Uterus (tissue), 4 donors: Measurements from ENCODE around the gene RNF17. TPM values are rescaled to one million over a fixed set of nuclear protein-coding genes. Genes with fewer than 3 reads are reported as not detected.

Source experiments
- DNase-seq, 2 donors: peaks; one replicate each; pipeline ENCODE4 v3.0.0-alpha.2; 2019 to 2020
- H3K27ac ChIP-seq, 2 donors: fragments of 200-600 bp; sonication (generic); 1 replicate in 1 of 2; 2 replicates in 1 of 2; pipeline ENCODE4 v1.5.1; 2016 to 2018
- H3K27me3 ChIP-seq, 2 donors: fragments of 200-600 bp; sonication (generic); one replicate each; pipeline ENCODE4 v1.5.1; 2018 to 2019; ENCODE audit warnings: control low read depth in 1 of 2
- H3K36me3 ChIP-seq, 2 donors: fragments of 200-600 bp; sonication (generic); one replicate each; pipeline ENCODE4 v1.5.1; 2019; ENCODE audit warnings: control low read depth in 1 of 2
- H3K4me1 ChIP-seq, 2 donors: fragments of 200-600 bp; sonication (generic); one replicate each; pipeline ENCODE4 v1.5.1; 2018 to 2019; ENCODE audit warnings: control low read depth in 1 of 2
- H3K4me3 ChIP-seq, 2 donors: fragments of 200-600 bp; sonication (generic); 1 replicate in 1 of 2; 2 replicates in 1 of 2; pipeline ENCODE4 v1.5.1; 2018 to 2019; ENCODE audit warnings: mild to moderate bottlenecking in 1 of 2
- H3K9me3 ChIP-seq, 2 donors: fragments of 200-600 bp; sonication (generic); one replicate each; pipeline ENCODE4 v1.5.1; 2019; ENCODE audit warnings: control low read depth in 1 of 2
- CTCF ChIP-seq, 4 experiments: fragments of 200-600 bp in 2 of 4; fragments of 450-650 bp in 2 of 4; sonication (generic) in 2 of 4; IDR thresholded peaks; one replicate each; pipeline ENCODE4 v1.5.1; 2016 to 2019; ENCODE audit warnings: antibody characterized with exemption in 4 of 4, mild to moderate bottlenecking in 2 of 4, moderate library complexity in 1 of 4
- POLR2A ChIP-seq, 2 donors: fragments of 450-650 bp; IDR thresholded peaks; one replicate each; pipeline ENCODE4 v1.6.1; 2016; ENCODE audit warnings: antibody characterized with exemption in 2 of 2, mild to moderate bottlenecking in 1 of 2, moderate library complexity in 1 of 2
- intact Hi-C: fragments of 100-400 bp; cut with DNase I; formaldehyde crosslinking; loops from one replicate; pipeline ENCODE4 v1.15.1; 2023; ENCODE audit warnings: low total_unique reads
- total RNA-seq, 4 donors: library from RNA; depleted of rRNA in 3 of 4; stranded (reverse); fragments of >200 nt in 3 of 4; gene quantifications; one replicate each; pipeline versions ENCODE4 v1.1.0 to v1.2.4, GENCODE V29; 2014 to 2023
- donor health status: DM: yes; HTN: yes; CAD: no.

RNF17 gene
- total RNA-seq, 4 donors from 2014 or later: 0.28 to 0.49 TPM; not detected in 2

GRCh38 chr13:24858953-24859352 is 95.0 kb downstream of the RNF17 start:
- Histone ChIP-seq H3K4me3 (no peak overlapping the region), H3K27me3 (peaks cover 0 to 5% of the 10 kb centered on the region in 2 donors), H3K36me3 (no peaks in the 10 kb centered on the region), H3K9me3 (no peaks in the 10 kb centered on the region), H3K27ac (no peak overlapping the region), H3K4me1 (no peaks in the 10 kb centered on the region)
- DNase-seq: no peak
- TF ChIP-seq CTCF (IDR thresholded peaks at IDR 0.05): no peak
- TF ChIP-seq POLR2A (IDR thresholded peaks at IDR 0.05): no peak
- intact Hi-C loops: no loop called here

GRCh38 chr13:24860770-24861169 is 96.8 kb downstream of the RNF17 start:
- no peak overlapping the region for H3K4me3 ChIP-seq
- H3K27ac ChIP-seq: no peak overlapping the region
- H3K27me3 ChIP-seq: peaks cover 0 to 5% of the 10 kb centered on the region in 2 donors
- no peak for DNase-seq
- no peaks in the 10 kb centered on the region for H3K36me3 ChIP-seq
- H3K4me1 ChIP-seq: no peaks in the 10 kb centered on the region
- intact Hi-C loops: no loop called here
- TF ChIP-seq POLR2A (IDR thresholded peaks at IDR 0.05) (no peak), CTCF (IDR thresholded peaks at IDR 0.05) (no peak)
- no peaks in the 10 kb centered on the region for H3K9me3 ChIP-seq

GRCh38 chr13:24861617-24862362 is 97.8 kb downstream of the RNF17 start:
- H3K36me3 ChIP-seq: no peaks in the 10 kb centered on the region
- H3K27me3 ChIP-seq: peaks cover 0 to 5% of the 10 kb centered on the region in 2 donors
- DNase-seq: no peak
- intact Hi-C loops: no loop called here
- no peak overlapping the region for H3K27ac ChIP-seq
- H3K9me3 ChIP-seq: no peaks in the 10 kb centered on the region
- TF ChIP-seq POLR2A (IDR thresholded peaks at IDR 0.05) (no peak), CTCF (IDR thresholded peaks at IDR 0.05) (no peak)
- H3K4me3 ChIP-seq: no peak overlapping the region
- H3K4me1 ChIP-seq: no peaks in the 10 kb centered on the region

- TF ChIP-seq CTCF (IDR thresholded peaks at IDR 0.05): no peak
- no peak for TF ChIP-seq POLR2A (IDR thresholded peaks at IDR 0.05)
- peaks cover 0 to 11% of the 10 kb centered on the region in 2 donors for H3K27me3 ChIP-seq
- H3K36me3 ChIP-seq: no peaks in the 10 kb centered on the region
- H3K4me3 ChIP-seq: no peak overlapping the region
- H3K4me1 ChIP-seq: no peaks in the 10 kb centered on the region
- intact Hi-C loops: no loop called here
- H3K9me3 ChIP-seq: no peaks in the 10 kb centered on the region
- no peak overlapping the region for H3K27ac ChIP-seq
- DNase-seq: no peak
These were observed 100.0 kb downstream of the RNF17 start for GRCh38 chr13:24863748-24864540.

GRCh38 chr13:24864579-24864978 is 100.6 kb downstream of the RNF17 start:
- H3K27ac ChIP-seq: no peak overlapping the region
- H3K4me1 ChIP-seq: no peaks in the 10 kb centered on the region
- peaks cover 0 to 11% of the 10 kb centered on the region in 2 donors for H3K27me3 ChIP-seq
- no peak for DNase-seq
- intact Hi-C loops: no loop called here
- H3K4me3 ChIP-seq: no peak overlapping the region
- no peaks in the 10 kb centered on the region for H3K9me3 ChIP-seq
- TF ChIP-seq CTCF (IDR thresholded peaks at IDR 0.05) (no peak), POLR2A (IDR thresholded peaks at IDR 0.05) (no peak)
- no peaks in the 10 kb centered on the region for H3K36me3 ChIP-seq
